HG02943 (cell line): Measurements from ENCODE around the gene KIAA0753.
"Not testable (repeated sequence)": the region's sequence is repeated elsewhere in the genome, so short reads cannot be mapped to it uniquely, and the experiment has no call there.

Experiments
- ATAC-seq: cut with Tn5 transposase; IDR thresholded peaks from one replicate; pipeline ENCODE4 v1.9.1; 2021; ENCODE audit warnings: mild to moderate bottlenecking, low read depth, moderate library complexity; ENCODE audit not compliant: unreplicated experiment

The KIAA0753 gene

GRCh38 chr17:6603744-6604325 is 36.7 kb downstream of the KIAA0753 start:
- ATAC-seq, result no peak

- ATAC-seq, result no peak
Observed at GRCh38 chr17:6602141-6602540, 38.4 kb downstream of the KIAA0753 start.

GRCh38 chr17:6599364-6599763 is 41.1 kb downstream of the KIAA0753 start:
- ATAC-seq, result no peak

- ATAC-seq, result no peak
Observed at GRCh38 chr17:6597727-6598126, 42.8 kb downstream of the KIAA0753 start.

GRCh38 chr17:6596941-6597340 is 43.6 kb downstream of the KIAA0753 start:
- ATAC-seq, result no peak

GRCh38 chr17:6596511-6596910 is 44.0 kb downstream of the KIAA0753 start:
- ATAC-seq, result no peak

- ATAC-seq, result no peak
Observed at GRCh38 chr17:6596081-6596480, 44.4 kb downstream of the KIAA0753 start.

GRCh38 chr17:6593371-6593770 is 47.1 kb downstream of the KIAA0753 start:
- not testable (repeated sequence) for ATAC-seq

GRCh38 chr17:6592173-6592572 is 48.3 kb downstream of the KIAA0753 start:
- ATAC-seq, result no peak

GRCh38 chr17:6591599-6592158 is 48.8 kb downstream of the KIAA0753 start:
- ATAC-seq, result no peak

- no peak for ATAC-seq
Observed at GRCh38 chr17:6589266-6589946, 51.1 kb downstream of the KIAA0753 start.

GRCh38 chr17:6588165-6588564 is 52.3 kb downstream of the KIAA0753 start:
- ATAC-seq, result no peak

- ATAC-seq, result no peak
Observed at GRCh38 chr17:6587310-6587709, 53.2 kb downstream of the KIAA0753 start.

- no peak for ATAC-seq
Observed at GRCh38 chr17:6583411-6583810, 57.1 kb downstream of the KIAA0753 start.

- ATAC-seq, result no peak
Observed at GRCh38 chr17:6580625-6581024, 59.9 kb downstream of the KIAA0753 start.

- ATAC-seq, result no peak
Observed at GRCh38 chr17:6578491-6578890, 62.0 kb downstream of the KIAA0753 start.

- no peak for ATAC-seq
Observed at GRCh38 chr17:6577686-6578263, 62.7 kb downstream of the KIAA0753 start.

GRCh38 chr17:6576038-6576785 is 64.3 kb downstream of the KIAA0753 start:
- no peak for ATAC-seq

GRCh38 chr17:6575596-6575988 is 64.9 kb downstream of the KIAA0753 start:
- ATAC-seq, result no peak

GRCh38 chr17:6574687-6575595 is 65.6 kb downstream of the KIAA0753 start:
- no peak for ATAC-seq
